ENCODE results near the gene IRF2BP1.

IRF2BP1 gene

GRCh38 chr19:45927565-45928261 lies 41.8 kb upstream of the IRF2BP1 start (continued):
- peak; percentile 35 for TF ChIP-seq CTCF (tag by site-specific recombination; IDR thresholded peaks at IDR 0.05)

- CTCF ChIA-PET, result no interaction called here
- H3K4me3 ChIP-seq (ENCODE audit: low read depth, low read length), result no peak overlapping the region
- no peaks in the 10 kb centered on the region for H3K9me3 ChIP-seq (ENCODE audit: control insufficient read depth, insufficient read depth, low read depth, low read length)
- POLR2A ChIA-PET, result interaction anchor here (0.7 kb wide), 2 partner anchors 23 to 87 kb away, joined by 4 to 6 read pairs; no protein-coding TSS in a partner anchor
- H3K4me1 ChIP-seq (ENCODE audit: control insufficient read depth, insufficient read depth, low read length), result no peaks in the 10 kb centered on the region
- no peaks in the 10 kb centered on the region; a peak in 1 of 3 replicates for H3K36me3 ChIP-seq (ENCODE audit: control insufficient read depth in 2 of 2, insufficient read depth in 1 of 2, low read length in 2 of 2)
- no peak overlapping the region for H3K27ac ChIP-seq (ENCODE audit: extremely low read depth, low read depth, low read length)
- TF ChIP-seq TCF7L2 (IDR thresholded peaks at IDR 0.05; ENCODE audit: borderline replicate concordance, low read depth, low read length) (no peak), ZNF600 (tag by site-specific recombination; IDR thresholded peaks at IDR 0.05) (no peak), ZNF488 (tag by site-specific recombination; IDR thresholded peaks at IDR 0.05) (no peak), ZNF548 (tag by site-specific recombination; IDR thresholded peaks at IDR 0.05) (no peak), ZBTB6 (tag by site-specific recombination; IDR thresholded peaks at IDR 0.05) (no peak), ZNF76 (tag by site-specific recombination; IDR thresholded peaks at IDR 0.05; ENCODE audit: borderline replicate concordance, low read depth) (no peak), ZNF335 (tag by site-specific recombination; conservative IDR thresholded peaks at IDR 0.05) (no peak), ZNF776 (tag by site-specific recombination; IDR thresholded peaks at IDR 0.05; ENCODE audit: borderline replicate concordance) (no peak), ZNF48 (tag by site-specific recombination; IDR thresholded peaks at IDR 0.05) (no peak), ZNF37A (tag by site-specific recombination; IDR thresholded peaks at IDR 0.05) (no peak), ZNF114 (tag by site-specific recombination; IDR thresholded peaks at IDR 0.05) (no peak), PRDM4 (tag by site-specific recombination; IDR thresholded peaks at IDR 0.05) (no peak), ZSCAN4 (tag by site-specific recombination; IDR thresholded peaks at IDR 0.05) (no peak), ZNF274 (IDR thresholded peaks at IDR 0.05; ENCODE audit: low read length) (no peak), ZNF274 (tag by site-specific recombination; IDR thresholded peaks at IDR 0.05; ENCODE audit: borderline replicate concordance) (no peak), ZNF184 (tag by site-specific recombination; IDR thresholded peaks at IDR 0.05) (no peak), HOXD13 (CRISPR knock-in tag; IDR thresholded peaks at IDR 0.05; ENCODE audit: borderline replicate concordance) (no peak), ZBTB44 (tag by site-specific recombination; IDR thresholded peaks at IDR 0.05) (no peak), ZNF707 (tag by site-specific recombination; IDR thresholded peaks at IDR 0.05) (no peak), WT1 (tag by site-specific recombination; IDR thresholded peaks at IDR 0.05) (no peak)
These were observed 39.0 kb upstream of the IRF2BP1 start for GRCh38 chr19:45924891-45925447.

All from HEK293 (cell line).